ENCODE results near the gene LHFPL3.

GRCh38 chr7:104890216-104890615 is 561.8 kb downstream of the LHFPL3 start:
- TF ChIP-seq CTCF (IDR thresholded peaks at IDR 0.05): no peak
- no peak for TF ChIP-seq POLR2A (IDR thresholded peaks at IDR 0.05)

Data from thyroid gland (tissue), 4 donors.